ENCODE data around the gene OPRD1. TPM values are rescaled to one million over a fixed set of nuclear protein-coding genes. Genes with fewer than 3 reads are reported as not detected.

The OPRD1 gene
- total RNA-seq, 1 donor = not detected

DNA sequence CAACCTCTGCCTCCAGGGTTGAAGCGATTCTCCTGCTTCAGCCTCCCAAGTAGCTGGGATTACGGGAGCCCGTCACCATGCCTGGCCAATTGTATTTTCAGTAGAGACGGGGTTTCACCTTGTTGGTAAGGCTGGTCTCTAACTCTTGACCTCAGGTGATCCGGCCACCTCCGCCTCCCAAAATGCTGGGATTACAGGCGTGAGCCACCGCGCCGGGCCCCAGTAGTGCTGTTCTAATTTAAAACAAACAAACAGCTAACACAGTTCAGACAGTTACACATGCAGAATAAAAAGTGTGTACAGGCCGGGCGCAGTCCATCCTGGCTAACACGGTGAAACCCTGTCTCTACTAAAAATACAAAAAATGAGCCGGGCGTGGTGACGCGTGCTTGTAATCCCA, 35.6 kb upstream of the OPRD1 start:
- no peak overlapping the region for H3K4me3 ChIP-seq (ENCODE audit: low read depth, low read length)
- no peak for DNase-seq (ENCODE audit: low read depth)
- TF ChIP-seq, protein P1, sequence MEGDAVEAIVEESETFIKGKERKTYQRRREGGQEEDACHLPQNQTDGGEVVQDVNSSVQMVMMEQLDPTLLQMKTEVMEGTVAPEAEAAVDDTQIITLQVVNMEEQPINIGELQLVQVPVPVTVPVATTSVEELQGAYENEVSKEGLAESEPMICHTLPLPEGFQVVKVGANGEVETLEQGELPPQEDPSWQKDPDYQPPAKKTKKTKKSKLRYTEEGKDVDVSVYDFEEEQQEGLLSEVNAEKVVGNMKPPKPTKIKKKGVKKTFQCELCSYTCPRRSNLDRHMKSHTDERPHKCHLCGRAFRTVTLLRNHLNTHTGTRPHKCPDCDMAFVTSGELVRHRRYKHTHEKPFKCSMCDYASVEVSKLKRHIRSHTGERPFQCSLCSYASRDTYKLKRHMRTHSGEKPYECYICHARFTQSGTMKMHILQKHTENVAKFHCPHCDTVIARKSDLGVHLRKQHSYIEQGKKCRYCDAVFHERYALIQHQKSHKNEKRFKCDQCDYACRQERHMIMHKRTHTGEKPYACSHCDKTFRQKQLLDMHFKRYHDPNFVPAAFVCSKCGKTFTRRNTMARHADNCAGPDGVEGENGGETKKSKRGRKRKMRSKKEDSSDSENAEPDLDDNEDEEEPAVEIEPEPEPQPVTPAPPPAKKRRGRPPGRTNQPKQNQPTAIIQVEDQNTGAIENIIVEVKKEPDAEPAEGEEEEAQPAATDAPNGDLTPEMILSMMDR (IDR thresholded peaks at IDR 0.05; ENCODE audit: insufficient read depth, low read length) = no peak

DNA sequence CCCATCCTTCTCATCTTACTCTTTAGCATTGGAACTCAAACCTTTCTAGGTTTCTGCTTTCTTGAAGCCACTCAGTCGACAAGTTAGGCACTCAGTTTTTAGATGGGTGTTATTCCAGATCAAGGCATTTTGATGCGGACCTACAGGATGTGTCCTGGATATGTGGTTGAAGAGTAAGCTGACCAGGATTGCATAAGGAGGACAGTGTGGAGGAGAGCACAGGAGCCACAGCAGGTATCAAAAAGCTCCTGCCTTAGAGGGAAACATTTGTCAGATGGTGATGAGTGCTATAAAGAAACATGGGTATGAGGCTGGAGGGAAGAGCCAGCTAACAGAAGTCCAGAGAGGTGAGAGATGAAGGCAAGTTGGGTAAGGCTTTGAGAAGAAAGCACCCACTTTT, 33.9 kb upstream of the OPRD1 start:
- no peak for DNase-seq (ENCODE audit: low read depth)
- TF ChIP-seq, protein P1 (IDR thresholded peaks at IDR 0.05; ENCODE audit: insufficient read depth, low read length) = no peak
- no peak overlapping the region for H3K4me3 ChIP-seq (ENCODE audit: low read depth, low read length)

DNA sequence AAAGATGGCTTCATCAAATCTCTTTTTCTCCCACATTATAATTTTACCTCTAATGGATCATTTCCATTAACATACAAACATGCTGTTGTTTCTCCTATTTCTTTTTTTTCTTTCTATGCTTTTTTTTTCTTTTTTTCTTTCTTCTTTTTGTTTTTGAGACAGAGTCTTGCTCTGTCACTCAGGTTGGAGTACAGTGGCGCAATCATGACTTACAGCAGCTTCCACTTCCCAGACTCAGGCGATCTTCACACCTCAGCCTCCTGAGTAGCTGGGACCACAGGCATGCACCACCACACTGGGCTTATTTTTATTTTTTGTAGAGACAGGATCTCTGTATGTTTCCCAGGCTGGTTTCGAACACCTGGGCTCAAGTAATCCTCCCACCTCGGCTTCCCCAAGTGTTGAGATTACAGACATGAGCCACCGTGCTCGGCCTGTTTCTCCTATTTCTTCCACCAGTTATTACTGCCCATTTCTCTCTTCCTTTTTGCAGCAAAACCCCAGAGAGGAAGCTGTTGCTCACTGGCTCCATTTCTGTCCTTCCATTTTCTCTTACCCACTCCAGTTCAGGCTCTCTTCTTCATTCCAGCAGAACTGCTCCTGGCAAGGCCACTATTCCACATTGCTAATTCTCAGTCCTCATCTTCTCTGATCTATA, 32.1 kb upstream of the OPRD1 start:
- no peak for DNase-seq (ENCODE audit: low read depth)
- TF ChIP-seq, protein P1 (IDR thresholded peaks at IDR 0.05; ENCODE audit: insufficient read depth, low read length) = no peak
- no peak overlapping the region for H3K4me3 ChIP-seq (ENCODE audit: low read depth, low read length)

DNA sequence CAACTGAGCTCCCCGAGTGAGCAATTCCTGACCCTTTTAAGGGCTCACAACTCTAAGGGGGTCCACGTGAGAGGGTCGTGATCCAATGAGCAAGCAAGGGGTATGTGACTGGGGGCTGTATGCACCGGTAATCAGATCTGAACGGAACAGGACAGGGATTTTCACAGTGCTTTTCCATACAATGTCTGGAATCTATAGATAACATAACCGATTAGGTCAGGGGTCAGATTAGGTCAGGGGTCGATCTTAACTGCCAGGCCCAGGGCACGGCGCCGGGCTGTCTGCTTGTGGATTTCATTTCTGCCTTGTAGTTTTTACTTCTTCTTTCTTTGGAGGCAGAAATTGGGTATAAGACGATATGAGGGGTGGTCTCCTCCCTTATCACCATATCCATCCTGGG, 30.7 kb upstream of the OPRD1 start:
- H3K4me3 ChIP-seq (ENCODE audit: low read depth, low read length) = no peak overlapping the region
- TF ChIP-seq, protein P1 (IDR thresholded peaks at IDR 0.05; ENCODE audit: insufficient read depth, low read length) = no peak
- DNase-seq (ENCODE audit: low read depth) = no peak

DNA sequence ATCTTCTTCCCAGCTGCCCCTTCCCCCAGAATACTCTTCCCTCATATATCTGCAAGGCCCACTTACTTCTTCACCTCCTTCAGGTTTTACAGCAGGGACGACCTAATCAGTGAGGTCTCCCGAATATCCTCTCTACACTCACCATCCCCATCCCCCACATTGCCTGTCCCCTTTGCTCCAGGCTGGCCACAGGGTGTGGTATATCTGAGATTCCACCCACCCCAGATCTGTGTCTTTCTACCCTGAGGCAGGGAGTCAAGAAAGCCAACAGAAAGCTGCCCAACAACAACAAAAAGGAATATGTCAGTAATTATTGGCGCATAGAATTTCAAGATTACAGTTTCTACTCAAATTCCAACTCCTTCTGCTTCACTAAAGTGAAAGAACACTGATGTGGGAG, 30.0 kb upstream of the OPRD1 start:
- H3K4me3 ChIP-seq (ENCODE audit: low read depth, low read length) = no peak overlapping the region
- TF ChIP-seq, protein P1 (IDR thresholded peaks at IDR 0.05; ENCODE audit: insufficient read depth, low read length) = no peak
- peak; percentile 24 for DNase-seq (ENCODE audit: low read depth)

DNA sequence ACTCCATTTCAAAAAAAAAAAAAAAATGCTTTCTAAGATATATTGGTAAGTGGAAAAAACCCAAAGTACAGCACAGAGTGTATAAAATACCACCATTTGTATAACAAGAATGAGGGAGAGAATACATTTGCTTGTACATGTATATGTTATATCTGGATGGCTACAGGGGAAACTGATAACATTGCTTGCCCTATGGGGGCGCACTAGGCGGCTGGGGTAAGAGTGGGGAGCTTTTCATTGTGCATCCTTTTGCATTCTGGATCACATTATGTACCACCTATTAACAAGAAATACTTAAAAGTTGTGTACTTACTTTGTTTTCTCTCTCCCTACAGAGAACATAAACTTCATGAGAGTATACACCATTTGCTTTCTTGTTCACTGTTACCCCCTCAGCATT, 28.6 kb upstream of the OPRD1 start:
- TF ChIP-seq, protein P1 (IDR thresholded peaks at IDR 0.05; ENCODE audit: insufficient read depth, low read length) = no peak
- no peak overlapping the region for H3K4me3 ChIP-seq (ENCODE audit: low read depth, low read length)
- no peak for DNase-seq (ENCODE audit: low read depth)

DNA sequence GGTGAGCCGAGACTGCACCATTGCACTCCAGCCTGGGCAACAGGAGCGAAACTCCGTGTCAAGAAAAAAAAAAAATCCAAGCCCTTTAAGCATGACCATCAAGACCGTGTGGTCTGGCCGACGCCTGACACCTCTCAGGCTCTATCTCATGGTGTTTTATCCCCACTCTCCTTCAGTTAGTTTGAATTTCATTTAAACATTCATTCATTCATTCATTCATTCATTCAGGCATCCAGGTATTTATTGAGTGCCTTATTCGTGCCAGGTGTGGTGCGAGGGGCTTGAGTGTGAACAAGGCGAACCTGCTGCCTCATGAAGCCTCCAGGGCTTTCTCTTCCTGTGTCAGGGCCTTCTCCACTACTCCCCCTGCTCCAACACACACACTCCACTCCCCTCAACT, 22.6 kb upstream of the OPRD1 start:
- no peak overlapping the region for H3K4me3 ChIP-seq (ENCODE audit: low read depth, low read length)
- no peak for DNase-seq (ENCODE audit: low read depth)
- TF ChIP-seq, protein P1 (IDR thresholded peaks at IDR 0.05; ENCODE audit: insufficient read depth, low read length) = no peak
